K562 (cell line): ENCODE data around the gene NTSR1.
A peak's percentile ranks its signal among the peaks of the same experiment; 100 is the strongest.

Experiments
- CTCF ChIP-seq, 3 experiments: IDR thresholded peaks in 2 of 3; conservative IDR thresholded peaks in 1 of 3; 2 replicates each; pipeline ENCODE4 v1.5.1; 2011 to 2012; ENCODE audit warnings: low read length in 3 of 3, mild to moderate bottlenecking in 3 of 3, control low read depth in 2 of 3, improper control_type of control experiment in 1 of 3, inconsistent platforms in 1 of 3, low read depth in 1 of 3, mixed read lengths in 1 of 3, moderate library complexity in 1 of 3; ENCODE audit not compliant: insufficient read depth in 2 of 3
- E2F3 ChIP-seq: fragments of 250-450 bp; sonication (Bioruptor Pico); IDR thresholded peaks from 2 replicates; pipeline ENCODE4 v1.4.0; 2020; ENCODE audit warnings: mild to moderate bottlenecking
- EZH2 ChIP-seq: IDR thresholded peaks from 2 replicates; pipeline ENCODE4 v1.6.1; 2012; ENCODE audit warnings: low read depth, mild to moderate bottlenecking, inconsistent platforms, low read length, borderline replicate concordance
- HDAC1 ChIP-seq, 2 experiments: fragments of 450-650 bp; IDR thresholded peaks; 2 replicates each; pipeline ENCODE4 v1.6.1; 2016 to 2017; ENCODE audit warnings: inconsistent platforms in 1 of 2, mild to moderate bottlenecking in 1 of 2, moderate library complexity in 1 of 2
- IRF1 ChIP-seq: sonication (generic); formaldehyde crosslinking; IDR thresholded peaks from 2 replicates; pipeline ENCODE4 v1.8.0; 2022; ENCODE audit warnings: missing genetic modification reagents, mild to moderate bottlenecking, borderline replicate concordance
- POLR2A ChIP-seq: fragments of 450-650 bp; conservative IDR thresholded peaks from 2 replicates; pipeline ENCODE4 v1.6.1; 2016
- SREBF1 ChIP-seq: fragments of 150-350 bp; IDR thresholded peaks from 2 replicates; pipeline ENCODE4 v1.6.1; 2014; ENCODE audit warnings: antibody characterized with exemption, low read depth, low read length, borderline replicate concordance
- ZNF12 ChIP-seq: sonication (generic); formaldehyde crosslinking; IDR thresholded peaks from 2 replicates; pipeline ENCODE4 v1.4.0; 2020; ENCODE audit warnings: mild to moderate bottlenecking, missing genetic modification reagents
- ZNF263 ChIP-seq: sonication (generic); formaldehyde crosslinking; IDR thresholded peaks from 2 replicates; pipeline ENCODE4 v1.8.0; 2022; ENCODE audit warnings: mild to moderate bottlenecking, missing genetic modification reagents, borderline replicate concordance
- ZNF586 ChIP-seq: fragments of 450-650 bp; formaldehyde crosslinking; conservative IDR thresholded peaks from 2 replicates; pipeline ENCODE4 v1.4.0; 2020; ENCODE audit warnings: mild to moderate bottlenecking, moderate library complexity
- TF ChIP-seq, protein P1 (sequence below): fragments of 450-650 bp; formaldehyde crosslinking; IDR thresholded peaks from 2 replicates; pipeline ENCODE4 v1.4.0; 2020; ENCODE audit warnings: mild to moderate bottlenecking

GRCh38 chr20:62795023-62795761 is 86.6 kb downstream of the NTSR1 start:
- TF ChIP-seq SREBF1 (no peak), CTCF (IDR thresholded peaks at IDR 0.05 in 2 of 3, conservative IDR thresholded peaks at IDR 0.05 in 1 of 3; ENCODE audit: insufficient read depth in 2 of 3, low read depth in 1 of 3, low read length in 3 of 3) (no peak), POLR2A (peak; percentile 73), ZNF263 (no peak), ZNF586 (CRISPR knock-in tag) (no peak), EZH2 (no peak), ZNF12 (CRISPR knock-in tag) (peak; percentile 34; the same call in 1 of the 2 replicates), IRF1 (CRISPR knock-in tag) (no peak), HDAC1 (IDR thresholded peaks at IDR 0.05) (0 out of 4 replicates have a peak, but pooled peaks of 1 of the 2 experiments have one; percentile 25), E2F3 (CRISPR knock-in tag) (no peak)
- TF ChIP-seq, protein P1, sequence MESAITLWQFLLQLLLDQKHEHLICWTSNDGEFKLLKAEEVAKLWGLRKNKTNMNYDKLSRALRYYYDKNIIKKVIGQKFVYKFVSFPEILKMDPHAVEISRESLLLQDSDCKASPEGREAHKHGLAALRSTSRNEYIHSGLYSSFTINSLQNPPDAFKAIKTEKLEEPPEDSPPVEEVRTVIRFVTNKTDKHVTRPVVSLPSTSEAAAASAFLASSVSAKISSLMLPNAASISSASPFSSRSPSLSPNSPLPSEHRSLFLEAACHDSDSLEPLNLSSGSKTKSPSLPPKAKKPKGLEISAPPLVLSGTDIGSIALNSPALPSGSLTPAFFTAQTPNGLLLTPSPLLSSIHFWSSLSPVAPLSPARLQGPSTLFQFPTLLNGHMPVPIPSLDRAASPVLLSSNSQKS (CRISPR knock-in tag): no peak
